H1 (cell line): ENCODE results near the gene SOX2. TPM values are rescaled to one million over a fixed set of nuclear protein-coding genes. Genes with fewer than 3 reads are reported as not detected.
A peak's percentile ranks its signal among the peaks of the same experiment; 100 is the strongest.

ENCODE experiments used
- CTCF ChIA-PET: fragments of 300-600 bp; sonication (Branson Sonifier 250); formaldehyde crosslinking; loops from one replicate; lab custom pipeline; 2021; ENCODE audit not compliant: partially characterized antibody; lab: Charles Lee
- POLR2A ChIA-PET: fragments of 300-600 bp; sonication (Branson Sonifier 250); formaldehyde crosslinking; loops from one replicate; lab custom pipeline; 2021; ENCODE audit warnings: inconsistent platforms; ENCODE audit not compliant: partially characterized antibody; lab: Charles Lee
- DNase-seq, 2 experiments: peaks; one replicate each; pipeline versions ENCODE4 v3.0.0 to v3.0.0-alpha.2; 2010 to 2022; ENCODE audit warnings: low spot score in 2 of 2, low read depth in 1 of 2, mixed read lengths in 1 of 2
- FAIRE-seq: peaks from 2 replicates; lab custom pipeline; 2011; peaks lifted over from hg19 to GRCh38; lab: Jason Lieb, UNC
- H2AFZ ChIP-seq: 2 replicates; pipeline ENCODE4 v1.8.1; 2012; ENCODE audit warnings: low read length, inconsistent platforms
- H2AK5ac ChIP-seq: 2 replicates; pipeline ENCODE4 v1.6.1; 2013; ENCODE audit warnings: low read depth, low read length
- H2BK120ac ChIP-seq: replicated peaks from 2 replicates; pipeline ENCODE3; 2013; ENCODE audit warnings: low read depth, low read length, inconsistent platforms
- H2BK12ac ChIP-seq: 2 replicates; pipeline ENCODE4 v1.6.1; 2013; ENCODE audit warnings: low read depth, low read length
- H2BK15ac ChIP-seq: 2 replicates; pipeline ENCODE4 v1.6.1; 2013; ENCODE audit warnings: low read length
- H2BK20ac ChIP-seq: 2 replicates; pipeline ENCODE4 v1.6.1; 2013; ENCODE audit warnings: low read length
- H2BK5ac ChIP-seq: 2 replicates; pipeline ENCODE4 v1.6.1; 2013; ENCODE audit warnings: low read depth, low read length
- H3K14ac ChIP-seq: 2 replicates; pipeline ENCODE4 v1.6.1; 2013; ENCODE audit warnings: inconsistent platforms; ENCODE audit not compliant: insufficient read length
- H3K18ac ChIP-seq: 2 replicates; pipeline ENCODE4 v1.6.1; 2013; ENCODE audit warnings: low read length; ENCODE audit errors: extremely low read depth
- H3K23ac ChIP-seq: 2 replicates; pipeline ENCODE4 v1.6.1; 2013; ENCODE audit warnings: inconsistent platforms; ENCODE audit not compliant: insufficient read length
- H3K23me2 ChIP-seq: 2 replicates; pipeline ENCODE4 v1.6.1; 2013; ENCODE audit warnings: low read depth, low read length
- H3K27ac ChIP-seq: 2 replicates; pipeline ENCODE4 v1.6.1; 2011; ENCODE audit warnings: low read depth, low read length, inconsistent platforms
- H3K27me3 ChIP-seq, 4 experiments: replicated peaks in 1 of 4; 1 replicate in 1 of 4; 2 replicates in 3 of 4; pipeline versions ENCODE4 v1.6.1 to v1.8.1; 2011 to 2013; ENCODE audit warnings: low read length in 3 of 4, mild to moderate bottlenecking in 3 of 4, inconsistent platforms in 2 of 4, mixed read lengths in 2 of 4, moderate library complexity in 1 of 4; ENCODE audit not compliant: control insufficient read depth in 3 of 4, insufficient read depth in 3 of 4; ENCODE audit errors: extremely low read depth in 1 of 4
- H3K36me3 ChIP-seq, 4 experiments: 2 replicates each; pipeline versions ENCODE4 v1.6.1 to v1.8.1; 2011 to 2013; ENCODE audit warnings: mild to moderate bottlenecking in 4 of 4, low read length in 3 of 4, moderate library complexity in 2 of 4, control low read depth in 1 of 4, inconsistent platforms in 1 of 4; ENCODE audit not compliant: insufficient read depth in 4 of 4, control insufficient read depth in 2 of 4
- H3K4ac ChIP-seq: replicated peaks from 2 replicates; pipeline ENCODE3; 2013; ENCODE audit warnings: low read length, low read depth, mixed read lengths, inconsistent platforms; ENCODE audit not compliant: insufficient read length
- H3K4me1 ChIP-seq, 4 experiments: replicated peaks in 1 of 4; 1 replicate in 1 of 4; 2 replicates in 3 of 4; pipeline versions ENCODE4 v1.6.1 to v1.8.1; 2011 to 2013; ENCODE audit warnings: low read length in 3 of 4, inconsistent platforms in 2 of 4, mixed read lengths in 1 of 4; ENCODE audit not compliant: insufficient read depth in 4 of 4, control insufficient read depth in 3 of 4
- H3K4me2 ChIP-seq, 2 experiments: 2 replicates each; pipeline versions ENCODE4 v1.6.1 to v1.8.1; 2011 to 2013; ENCODE audit warnings: low read depth in 2 of 2, low read length in 2 of 2, control low read depth in 1 of 2, inconsistent platforms in 1 of 2, mild to moderate bottlenecking in 1 of 2; ENCODE audit not compliant: insufficient read depth in 1 of 2
- H3K4me3 ChIP-seq, 4 experiments: fragments of 200-600, 300-600 bp in 1 of 4; sonication (generic), shearing (Covaris generic), sonication (Bioruptor Twin) in 1 of 4; 2 replicates each; pipeline versions ENCODE4 v1.5.1 to v1.8.1; 2011 to 2016; ENCODE audit warnings: low read length in 4 of 4, low read depth in 3 of 4, control low read depth in 2 of 4, inconsistent platforms in 2 of 4, mild to moderate bottlenecking in 2 of 4, mixed read lengths in 1 of 4, moderate library complexity in 1 of 4; ENCODE audit not compliant: insufficient read depth in 2 of 4; ENCODE audit errors: extremely low read depth in 1 of 4
- H3K56ac ChIP-seq: replicated peaks from 2 replicates; pipeline ENCODE3; 2013; ENCODE audit warnings: low read depth, mild to moderate bottlenecking, mixed read lengths, low read length, inconsistent platforms; ENCODE audit not compliant: insufficient read length
- H3K79me1 ChIP-seq: 2 replicates; pipeline ENCODE4 v1.6.1; 2013; ENCODE audit warnings: low read depth, low read length, control low read depth
- H3K79me2 ChIP-seq, 2 experiments: 2 replicates each; pipeline versions ENCODE4 v1.6.1 to v1.8.1; 2012 to 2013; ENCODE audit warnings: low read length in 2 of 2, mild to moderate bottlenecking in 2 of 2, inconsistent platforms in 1 of 2; ENCODE audit not compliant: insufficient read depth in 2 of 2, control insufficient read depth in 1 of 2
- H3K9ac ChIP-seq, 4 experiments: replicated peaks in 1 of 4; 1 replicate in 1 of 4; 2 replicates in 3 of 4; pipeline versions ENCODE4 v1.6.1 to v1.8.1; 2011 to 2013; ENCODE audit warnings: low read depth in 3 of 4, low read length in 3 of 4, control low read depth in 2 of 4, mild to moderate bottlenecking in 2 of 4, moderate library complexity in 2 of 4, inconsistent platforms in 1 of 4; ENCODE audit errors: extremely low read depth in 1 of 4
- H3K9me3 ChIP-seq, 2 experiments: 2 replicates each; pipeline versions ENCODE4 v1.6.1 to v1.8.1; 2012 to 2013; ENCODE audit warnings: mild to moderate bottlenecking in 2 of 2, moderate library complexity in 2 of 2, control low read depth in 1 of 2, inconsistent platforms in 1 of 2, low read depth in 1 of 2, low read length in 1 of 2, mixed read lengths in 1 of 2; ENCODE audit not compliant: insufficient read depth in 2 of 2
- H4K20me1 ChIP-seq, 2 experiments: replicated peaks in 1 of 2; 2 replicates each; pipeline versions ENCODE3 to v1.8.1; 2011 to 2013; ENCODE audit warnings: inconsistent platforms in 2 of 2, low read length in 2 of 2, mild to moderate bottlenecking in 1 of 2; ENCODE audit not compliant: insufficient read depth in 2 of 2, control insufficient read depth in 1 of 2
- H4K5ac ChIP-seq: 2 replicates; pipeline ENCODE4 v1.6.1; 2013; ENCODE audit warnings: low read length, low read depth, mixed read lengths, inconsistent platforms; ENCODE audit not compliant: insufficient read length
- H4K8ac ChIP-seq: 2 replicates; pipeline ENCODE4 v1.8.0; 2013; ENCODE audit warnings: mild to moderate bottlenecking, moderate library complexity, low read length, inconsistent platforms; ENCODE audit not compliant: insufficient read depth; ENCODE audit errors: extremely low read depth
- H4K91ac ChIP-seq: replicated peaks from 2 replicates; pipeline ENCODE3; 2013; ENCODE audit warnings: low read length, mixed read lengths, inconsistent platforms; ENCODE audit not compliant: insufficient read length
- BCL11A ChIP-seq, 2 experiments: IDR thresholded peaks; one replicate each; pipeline ENCODE4 v1.6.1; 2011; ENCODE audit warnings: low read depth in 2 of 2, low read length in 2 of 2, mild to moderate bottlenecking in 2 of 2
- CEBPB ChIP-seq: IDR thresholded peaks from 2 replicates; pipeline ENCODE4 v1.6.1; 2012; ENCODE audit warnings: low read depth, low read length
- CHD2 ChIP-seq: IDR thresholded peaks from 2 replicates; pipeline ENCODE4 v1.6.1; 2012; ENCODE audit warnings: low read length, improper control_type of control experiment
- EP300 ChIP-seq, 2 experiments: IDR thresholded peaks; 1 replicate in 1 of 2; 2 replicates in 1 of 2; pipeline ENCODE4 v1.6.1; 2011 to 2012; ENCODE audit warnings: low read depth in 2 of 2, low read length in 2 of 2, mild to moderate bottlenecking in 2 of 2, borderline replicate concordance in 1 of 2, inconsistent platforms in 1 of 2, moderate library complexity in 1 of 2
- HDAC2 ChIP-seq, 2 experiments: fragments of 300-600 bp in 1 of 2; sonication (generic) in 1 of 2; IDR thresholded peaks; 2 replicates each; pipeline ENCODE4 v1.6.1; 2011 to 2012; ENCODE audit warnings: low read depth in 2 of 2, low read length in 2 of 2, mild to moderate bottlenecking in 2 of 2, moderate library complexity in 2 of 2, borderline replicate concordance in 1 of 2, inconsistent platforms in 1 of 2
- KDM4A ChIP-seq: IDR thresholded peaks from one replicate; pipeline ENCODE4 v1.7.1; 2012; ENCODE audit warnings: low read depth, mild to moderate bottlenecking, moderate library complexity, low read length, inconsistent platforms; ENCODE audit not compliant: severe bottlenecking
- NANOG ChIP-seq: IDR thresholded peaks from 2 replicates; pipeline ENCODE4 v1.6.1; 2011; ENCODE audit warnings: low read length, low read depth, mild to moderate bottlenecking, inconsistent platforms; ENCODE audit not compliant: insufficient read depth, poor library complexity, severe bottlenecking
- POLR2A ChIP-seq, 2 experiments: IDR thresholded peaks; 1 replicate in 1 of 2; 2 replicates in 1 of 2; pipeline ENCODE4 v1.6.1; 2011; ENCODE audit warnings: low read depth in 2 of 2, low read length in 2 of 2, mild to moderate bottlenecking in 2 of 2; ENCODE audit errors: control extremely low read depth in 1 of 2
- POU5F1 ChIP-seq: IDR thresholded peaks from 2 replicates; pipeline ENCODE4 v1.6.1; 2011; ENCODE audit warnings: low read depth, mild to moderate bottlenecking, low read length, moderate library complexity
- SIN3A ChIP-seq, 2 experiments: IDR thresholded peaks in 1 of 2; conservative IDR thresholded peaks in 1 of 2; 2 replicates each; pipeline ENCODE4 v1.6.1; 2011 to 2012; ENCODE audit warnings: low read length in 2 of 2, improper control_type of control experiment in 1 of 2, low read depth in 1 of 2, mild to moderate bottlenecking in 1 of 2
- SP1 ChIP-seq: IDR thresholded peaks from 2 replicates; pipeline ENCODE4 v1.6.1; 2011; ENCODE audit warnings: low read depth, low read length
- SP4 ChIP-seq: IDR thresholded peaks from 2 replicates; pipeline ENCODE4 v1.6.1; 2012; ENCODE audit warnings: low read length, inconsistent platforms
- SUZ12 ChIP-seq: fragments of 200-600 bp; sonication (generic); IDR thresholded peaks from 2 replicates; pipeline ENCODE4 v1.6.1; 2012; ENCODE audit warnings: mild to moderate bottlenecking, inconsistent platforms, low read length, moderate library complexity, mixed read lengths
- TCF12 ChIP-seq: IDR thresholded peaks from 2 replicates; pipeline ENCODE4 v1.6.1; 2011; ENCODE audit warnings: low read depth, mild to moderate bottlenecking, low read length
- WGBS, 2 experiments: shearing (Covaris generic) in 1 of 2; methylation state at CpG; one replicate each; pipeline versions ENCODE4 v1.1.6 to v1.1.7; 2013 to 2015; ENCODE audit warnings: low lambda C conversion rate in 2 of 2, mixed read lengths in 2 of 2, inconsistent platforms in 1 of 2, low coverage in 1 of 2, missing lambda C conversion rate in 1 of 2; ENCODE audit not compliant: insufficient replicate concordance in 2 of 2, insufficient coverage in 1 of 2, insufficient read length in 1 of 2; ENCODE audit errors: extremely low coverage in 1 of 2, missing lambda C conversion rate in 1 of 2; 5-methylcytosine and 5-hydroxymethylcytosine counted together
- polyA plus RNA-seq, 7 experiments: library from polyadenylated mRNA; depleted of rRNA in 3 of 7; stranded (reverse) in 5 of 7; unstranded in 2 of 7; fragments of >200 nt in 5 of 7; fragments of 200-250 nt in 2 of 7; gene quantifications; 1 replicate in 5 of 7; 2 replicates in 1 of 7; 4 replicates in 1 of 7; pipeline versions ENCODE4 v1.2.1 to v1.2.3, GENCODE V29; 2011 to 2013; ENCODE audit warnings: missing spikeins in 2 of 7, mixed read lengths in 2 of 7
- total RNA-seq: library from RNA; stranded (reverse); fragmentation: NEBNext Ultra II Directional; extraction: Animal tissue kit (Norgen Biotek cat#: 25700); gene quantifications from 2 replicates; pipeline ENCODE4 v1.2.1, GENCODE V29; 2021

The SOX2 gene
- total and polyA plus RNA-seq, 2 of the 8 experiments (the other 6 are each of a cell fraction or from before 2014, with no cell fraction given), result 149 to 247 TPM

DNA sequence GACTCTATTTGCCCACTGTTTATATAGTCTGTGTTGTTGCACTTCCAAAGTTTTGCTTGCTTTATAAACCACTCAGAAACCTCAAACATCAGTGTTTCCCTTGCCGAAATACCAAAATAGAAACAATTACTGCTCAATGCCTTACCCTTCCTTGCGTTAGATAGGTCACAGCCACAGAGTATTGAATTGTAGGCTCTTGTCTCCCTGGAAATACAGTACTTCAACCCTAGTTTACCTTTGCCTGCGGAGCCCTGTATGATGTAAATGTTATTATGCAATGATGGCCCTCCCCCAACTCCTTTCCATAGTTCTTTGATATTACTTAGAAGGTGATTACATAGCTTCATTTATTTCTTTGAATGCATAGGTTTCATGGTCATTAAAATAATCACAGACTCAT is 44.2 kb downstream of the SOX2 start:
- POLR2A ChIA-PET, result interaction anchor here (1.1 to 1.5 kb wide), 4 partner anchors 11 to 45 kb away, joined by 3 to 4 read pairs (median 3); no protein-coding TSS in a partner anchor
- WGBS, 2 experiments, result 1% methylated on average over 3 of the region's 3 CpGs; no CpG with 5 or more reads in 1 of the 2 experiments
- no peak overlapping the region for H2AK5ac ChIP-seq

More for the DNA sequence above, 44.2 kb downstream of the SOX2 start:
- H3K79me2 ChIP-seq, result no peaks in the 10 kb centered on the region
- no peak overlapping the region for H3K9ac ChIP-seq
- peak; percentile 81 for TF ChIP-seq SP1
- TF ChIP-seq BCL11A (IDR thresholded peaks at IDR 0.05; ENCODE audit: low read depth in 2 of 2, low read length in 2 of 2), result peak in 1 of 2 experiments; percentile 49
- no peak for TF ChIP-seq KDM4A
- TF ChIP-seq CHD2, result no peak
- no peak for TF ChIP-seq POLR2A (IDR thresholded peaks at IDR 0.05; ENCODE audit: control extremely low read depth in 1 of 2, low read depth in 2 of 2, low read length in 2 of 2)
- TF ChIP-seq SUZ12, result no peak
- peak; percentile 98 for TF ChIP-seq CEBPB
- 0 out of 2 replicates have a peak, but pooled peaks have one; percentile 39 for TF ChIP-seq TCF12
- no peak for TF ChIP-seq SIN3A (conservative IDR thresholded peaks at IDR 0.05 in 1 of 2, IDR thresholded peaks at IDR 0.05 in 1 of 2; ENCODE audit: low read depth in 1 of 2, low read length in 2 of 2)
- 0 out of 3 replicates have a peak, but pooled peaks of 1 of the 2 experiments have one; percentile 52 for TF ChIP-seq EP300 (IDR thresholded peaks at IDR 0.05; ENCODE audit: borderline replicate concordance in 1 of 2, low read depth in 2 of 2, low read length in 2 of 2)
- no peak for TF ChIP-seq SP4
- TF ChIP-seq POU5F1, result peak; percentile 91
- peak in 1 of 2 experiments; percentile 39; a peak in 1 of 4 replicates for TF ChIP-seq HDAC2 (IDR thresholded peaks at IDR 0.05; ENCODE audit: borderline replicate concordance in 1 of 2, low read depth in 2 of 2, low read length in 2 of 2)
- peak; percentile 59 for TF ChIP-seq NANOG
- TF ChIP-seq, all 59 proteins: peak for 8
- Histone ChIP-seq H2BK120ac (no peak overlapping the region), H4K8ac (no peak overlapping the region), H3K27ac (no peak overlapping the region), H3K9me3 (no peaks in the 10 kb centered on the region), H2BK12ac (no peak overlapping the region), H2BK5ac (no peak overlapping the region), H3K4me1 (peaks cover 0 to 17% (median 9%) of the 10 kb centered on the region in 4 experiments; a peak in 5 of 7 replicates), H2BK15ac (no peak overlapping the region), H2AFZ (no peak overlapping the region), H4K20me1 (no peaks in the 10 kb centered on the region), H3K14ac (no peak overlapping the region), H3K23ac (no peak overlapping the region), H3K4me2 (peak overlapping the region; percentile 20 to 40; a peak in 3 of 4 replicates), H3K18ac (no peak overlapping the region), H3K4me3 (peak overlapping the region in 1 of 4 experiments; percentile 39; a peak in 2 of 8 replicates), H3K27me3 (no peaks in the 10 kb centered on the region; a peak in 1 of 7 replicates), H4K5ac (no peak overlapping the region), H3K56ac (no peak overlapping the region), H3K79me1 (no peaks in the 10 kb centered on the region), H2BK20ac (no peak overlapping the region), H3K4ac (no peak overlapping the region), H3K36me3 (no peaks in the 10 kb centered on the region), H3K23me2 (no peaks in the 10 kb centered on the region), H4K91ac (no peak overlapping the region)
- DNase-seq (no peak), FAIRE-seq (peak; percentile 85)
- CTCF ChIA-PET, result interaction anchor here (0.6 to 1.6 kb wide), 4 partner anchors 35 to 192 kb away, joined by 3 to 6 read pairs (median 4); no protein-coding TSS in a partner anchor
